IMR-90 (cell line): Measurements from ENCODE around the gene E2F4. TPM values are rescaled to one million over a fixed set of nuclear protein-coding genes. Genes with fewer than 3 reads are reported as not detected.

ENCODE experiments used
- ATAC-seq: fragments of 200-7000 bp; cut with Tn5 transposase; 2 replicates; pipeline ENCODE4 v1.9.1; 2020; ENCODE audit warnings: low read depth, mild to moderate bottlenecking, moderate library complexity
- BruUV-seq: library from RNA; stranded (reverse); fragments of 400-500 nt; replicated peaks from 2 replicates; lab custom pipeline; 2021; lab: Mats Ljungman, UMichigan
- CTCF ChIA-PET: fragments of 300-600 bp; formaldehyde crosslinking; extraction: SDS; loops from one replicate; lab custom pipeline; 2021; ENCODE audit warnings: antibody characterized with exemption; lab: Yijun Ruan, JAX
- POLR2A ChIA-PET: fragments of 300-600 bp; sonication (Branson Sonifier 250); formaldehyde crosslinking; loops from one replicate; lab custom pipeline; 2022; ENCODE audit warnings: antibody characterized with exemption; ENCODE audit not compliant: unreplicated experiment; lab: Charles Lee
- DNase-seq: peaks from one replicate; pipeline ENCODE4 v3.0.0; 2013
- H2AFZ ChIP-seq: replicated peaks from 2 replicates; pipeline ENCODE3; 2013; ENCODE audit warnings: low read length, mild to moderate bottlenecking; ENCODE audit not compliant: poor library complexity
- H2AK5ac ChIP-seq: 2 replicates; pipeline ENCODE4 v1.6.1; 2013; ENCODE audit warnings: low read depth, low read length, inconsistent platforms
- H2AK9ac ChIP-seq: replicated peaks from 2 replicates; pipeline ENCODE3; 2013; ENCODE audit warnings: mild to moderate bottlenecking, low read depth, low read length, moderate library complexity; ENCODE audit not compliant: poor library complexity
- H2BK120ac ChIP-seq: 2 replicates; pipeline ENCODE4 v1.6.1; 2013; ENCODE audit warnings: low read depth, low read length, inconsistent platforms
- H2BK15ac ChIP-seq: 3 replicates; pipeline ENCODE4 v1.6.1; 2013; ENCODE audit warnings: low read depth, low read length, inconsistent platforms
- H2BK20ac ChIP-seq: 2 replicates; pipeline ENCODE4 v1.6.1; 2013; ENCODE audit warnings: low read depth, mild to moderate bottlenecking, inconsistent platforms, low read length, moderate library complexity
- H2BK5ac ChIP-seq: 2 replicates; pipeline ENCODE4 v1.6.1; 2013; ENCODE audit warnings: mild to moderate bottlenecking, low read depth, low read length, inconsistent platforms; ENCODE audit not compliant: poor library complexity, severe bottlenecking
- H3K14ac ChIP-seq: replicated peaks from 2 replicates; pipeline ENCODE4 v1.6.1; 2013; ENCODE audit warnings: low read depth, low read length, inconsistent platforms
- H3K18ac ChIP-seq: 2 replicates; pipeline ENCODE4 v1.6.1; 2013; ENCODE audit warnings: low read depth, low read length, control low read depth
- H3K23ac ChIP-seq: 2 replicates; pipeline ENCODE4 v1.6.1; 2013; ENCODE audit warnings: low read depth, low read length, inconsistent platforms
- H3K27ac ChIP-seq: 2 replicates; pipeline ENCODE4 v1.5.1; 2013; ENCODE audit warnings: mild to moderate bottlenecking, control low read depth, low read length; ENCODE audit not compliant: insufficient read depth
- H3K27me3 ChIP-seq: 2 replicates; pipeline ENCODE4 v1.6.1; 2013; ENCODE audit warnings: low read length; ENCODE audit not compliant: control insufficient read depth, insufficient read depth
- H3K36me3 ChIP-seq: 2 replicates; pipeline ENCODE4 v1.6.1; 2013; ENCODE audit warnings: low read length, mixed read lengths; ENCODE audit not compliant: control insufficient read depth, insufficient read depth
- H3K4ac ChIP-seq: 2 replicates; pipeline ENCODE4 v1.6.1; 2013; ENCODE audit warnings: low read depth, low read length, inconsistent platforms
- H3K4me1 ChIP-seq: 2 replicates; pipeline ENCODE4 v1.6.1; 2013; ENCODE audit warnings: low read length, mixed read lengths; ENCODE audit not compliant: control insufficient read depth, insufficient read depth
- H3K4me2 ChIP-seq: 2 replicates; pipeline ENCODE4 v1.6.1; 2013; ENCODE audit warnings: low read depth, mild to moderate bottlenecking, control low read depth, low read length, moderate library complexity
- H3K4me3 ChIP-seq: 2 replicates; pipeline ENCODE4 v1.5.1; 2013; ENCODE audit warnings: low read depth, mild to moderate bottlenecking, control low read depth, low read length, moderate library complexity; ENCODE audit not compliant: insufficient read depth
- H3K56ac ChIP-seq: 2 replicates; pipeline ENCODE4 v1.6.1; 2013; ENCODE audit warnings: low read length, inconsistent platforms; ENCODE audit not compliant: insufficient read depth; ENCODE audit errors: extremely low read depth
- H3K79me1 ChIP-seq, 2 experiments: 2 replicates each; pipeline ENCODE4 v1.6.1; 2013; ENCODE audit warnings: low read length in 2 of 2, inconsistent platforms in 1 of 2, low read depth in 1 of 2
- H3K9ac ChIP-seq: 2 replicates; pipeline ENCODE4 v1.6.1; 2013; ENCODE audit warnings: low read depth, low read length, control low read depth
- H3K9me1 ChIP-seq: 2 replicates; pipeline ENCODE4 v1.6.1; 2013; ENCODE audit warnings: low read length, inconsistent platforms; ENCODE audit not compliant: insufficient read depth
- H3K9me3 ChIP-seq: 2 replicates; pipeline ENCODE4 v1.6.1; 2013; ENCODE audit warnings: low read length; ENCODE audit not compliant: control insufficient read depth, insufficient read depth
- H4K20me1 ChIP-seq: 2 replicates; pipeline ENCODE4 v1.6.1; 2013; ENCODE audit warnings: low read length, inconsistent platforms; ENCODE audit not compliant: insufficient read depth
- H4K5ac ChIP-seq: 2 replicates; pipeline ENCODE4 v1.6.1; 2013; ENCODE audit warnings: mild to moderate bottlenecking, low read depth, low read length, control low read depth
- H4K8ac ChIP-seq, 2 experiments: 2 replicates each; pipeline ENCODE4 v1.6.1; 2013; ENCODE audit warnings: low read depth in 2 of 2, low read length in 2 of 2, control low read depth in 1 of 2, inconsistent platforms in 1 of 2
- H4K91ac ChIP-seq: 2 replicates; pipeline ENCODE4 v1.6.1; 2013; ENCODE audit warnings: low read depth, low read length, inconsistent platforms; ENCODE audit not compliant: insufficient read depth
- CHD1 ChIP-seq: IDR thresholded peaks from 2 replicates; pipeline ENCODE4 v1.6.1; 2012; ENCODE audit warnings: low read depth, low read length, improper control_type of control experiment
- FOS ChIP-seq: fragments of 150-350 bp; IDR thresholded peaks from 2 replicates; pipeline ENCODE4 v1.6.1; 2016; ENCODE audit warnings: low read depth, low read length
- MAZ ChIP-seq: IDR thresholded peaks from 2 replicates; pipeline ENCODE4 v1.6.1; 2012; ENCODE audit warnings: low read depth, mild to moderate bottlenecking, low read length, improper control_type of control experiment, moderate library complexity, borderline replicate concordance
- POLR2A ChIP-seq: IDR thresholded peaks from 2 replicates; pipeline ENCODE4 v1.6.1; 2012; ENCODE audit warnings: mild to moderate bottlenecking, low read depth, low read length
- WGBS, 2 experiments: methylation state at CpG; one replicate each; pipeline versions ENCODE4 v1.1.5 to v1.1.7; 2013; ENCODE audit warnings: missing lambda C conversion rate in 2 of 2; ENCODE audit not compliant: insufficient read length in 1 of 2; ENCODE audit errors: extremely low coverage in 2 of 2; 5-methylcytosine and 5-hydroxymethylcytosine counted together
- dilution Hi-C: fragments of 300-500 bp; cut with HindIII; formaldehyde crosslinking; loops from one replicate; pipeline ENCODE4 v1.14.3; 2018; ENCODE audit warnings: low sequenced_read_pairs; ENCODE audit not compliant: unreplicated experiment
- in situ Hi-C: fragments of 300-500 bp; cut with MboI; formaldehyde crosslinking; loops from 3 replicates; pipeline ENCODE4 v1.14.3; 2019; ENCODE audit warnings: low sequenced_read_pairs, inconsistent platforms, mixed read lengths
- intact Hi-C: fragments of 100-400 bp; cut with micrococcal nuclease; formaldehyde crosslinking; loops from 2 replicates; pipeline ENCODE4 v1.10.0; 2022
- polyA plus RNA-seq, 3 experiments: library from polyadenylated mRNA; depleted of rRNA; stranded (reverse); fragments of >200 nt; gene quantifications; 2 replicates each; pipeline ENCODE4 v1.2.3, GENCODE V29; 2012; ENCODE audit warnings: low replicate concordance in 1 of 3
- total RNA-seq: library from RNA; depleted of rRNA; stranded (reverse); fragments of >200 nt; gene quantifications from 2 replicates; pipeline ENCODE4 v1.2.3, GENCODE V29; 2012
- TF ChIP-seq, protein P1 (sequence below): fragments of 150-350 bp; IDR thresholded peaks from 2 replicates; pipeline ENCODE4 v1.6.1; 2017; ENCODE audit warnings: mild to moderate bottlenecking, antibody characterized with exemption, low read length, low read depth

E2F4 gene
- total and polyA plus RNA-seq, 2 of the 4 experiments (the other 2 are of a cell fraction) = 63.4 to 103 TPM

DNA sequence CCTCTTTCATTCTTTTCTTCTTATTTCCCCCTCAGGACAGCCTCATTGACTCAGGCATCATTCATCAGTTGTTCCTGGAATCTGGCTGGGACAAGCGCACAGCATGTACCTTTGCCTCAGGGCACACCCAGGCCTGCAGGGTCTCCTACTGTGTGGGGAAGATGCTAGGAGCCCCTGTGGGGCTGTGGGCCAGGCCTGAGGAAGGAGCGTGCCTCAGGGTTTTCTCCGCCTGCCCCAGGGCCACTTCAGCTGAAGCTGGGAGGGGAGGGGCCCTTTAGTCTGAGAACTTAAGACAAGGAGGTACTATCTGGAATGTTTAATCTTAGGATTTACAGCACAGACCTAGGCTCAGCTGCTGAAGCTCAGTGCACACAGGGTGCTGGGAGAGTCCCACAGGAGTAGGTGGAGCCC lies 14.9 kb downstream of the E2F4 start:
- peak overlapping the region; percentile 35; the same call in 1 of the 2 replicates for H2AK5ac ChIP-seq
- WGBS, 2 experiments = 100% methylated on average over 1 of the region's 3 CpGs; no CpG with 5 or more reads in 1 of the 2 experiments
- H2BK5ac ChIP-seq = no peak overlapping the region
- peak overlapping the region; percentile 51 for H2AFZ ChIP-seq
- no peak overlapping the region for H3K4me2 ChIP-seq
- intact Hi-C loops = no loop called here
- H3K4ac ChIP-seq = no peak overlapping the region; the same call in 1 of the 2 replicates
- no peaks in the 10 kb centered on the region for H3K27me3 ChIP-seq
- H3K9me1 ChIP-seq = peaks cover 20% of the 10 kb centered on the region
- H2BK120ac ChIP-seq = no peak overlapping the region
- DNase-seq (no peak), ATAC-seq (no peak)
- dilution Hi-C loops = no loop called here
- no peak overlapping the region for H3K4me3 ChIP-seq
- no peak overlapping the region for H3K27ac ChIP-seq
- no peak overlapping the region for H2BK15ac ChIP-seq
- peaks cover 8% of the 10 kb centered on the region for H3K4me1 ChIP-seq
- no peak overlapping the region for H3K23ac ChIP-seq
- 0 out of 2 replicates have a peak, but pooled peaks cover 6% of the 10 kb centered on the region for H4K20me1 ChIP-seq
- H4K91ac ChIP-seq = no peak overlapping the region
- no peak overlapping the region for H3K18ac ChIP-seq
- H3K9me3 ChIP-seq = no peaks in the 10 kb centered on the region
- in situ Hi-C loops = no loop called here
- peaks cover 0 to 9% of the 10 kb centered on the region in 2 experiments; a peak in 1 of 4 replicates for H3K79me1 ChIP-seq
- H2AK9ac ChIP-seq = peak overlapping the region; percentile 85
- no peak overlapping the region for H3K56ac ChIP-seq
- no peak overlapping the region for H4K8ac ChIP-seq
- H3K36me3 ChIP-seq = peaks cover 18% of the 10 kb centered on the region
- ChIA-PET CTCF (no interaction called here), POLR2A (no interaction called here)
- H2BK20ac ChIP-seq = no peak overlapping the region
- H4K5ac ChIP-seq = no peak overlapping the region
- no TSS peak for BruUV-seq
- no peak overlapping the region for H3K9ac ChIP-seq
- no peak overlapping the region for H3K14ac ChIP-seq
- TF ChIP-seq POLR2A = no peak
- TF ChIP-seq FOS = no peak
- no peak for TF ChIP-seq CHD1
- TF ChIP-seq, protein P1, sequence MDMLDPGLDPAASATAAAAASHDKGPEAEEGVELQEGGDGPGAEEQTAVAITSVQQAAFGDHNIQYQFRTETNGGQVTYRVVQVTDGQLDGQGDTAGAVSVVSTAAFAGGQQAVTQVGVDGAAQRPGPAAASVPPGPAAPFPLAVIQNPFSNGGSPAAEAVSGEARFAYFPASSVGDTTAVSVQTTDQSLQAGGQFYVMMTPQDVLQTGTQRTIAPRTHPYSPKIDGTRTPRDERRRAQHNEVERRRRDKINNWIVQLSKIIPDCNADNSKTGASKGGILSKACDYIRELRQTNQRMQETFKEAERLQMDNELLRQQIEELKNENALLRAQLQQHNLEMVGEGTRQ = no peak
- no peak for TF ChIP-seq MAZ
